Neural crest cell (in vitro differentiated cells): Measurements from ENCODE around the gene PLA2G12A. TPM values are rescaled to one million over a fixed set of nuclear protein-coding genes. Genes with fewer than 3 reads are reported as not detected.

Experiments used
- DNase-seq: peaks from one replicate; pipeline ENCODE4 v3.0.0; 2021; ENCODE audit warnings: low read depth, mixed read lengths, low spot score
- H3K27ac Mint-ChIP-seq: one replicate; pipeline ENCODE4 v1.8.0; 2021; ENCODE audit warnings: mild to moderate bottlenecking, mixed read lengths; ENCODE audit not compliant: unreplicated experiment
- H3K27me3 Mint-ChIP-seq: 2 replicates; pipeline ENCODE4 v1.8.0; 2021; ENCODE audit warnings: low read depth, mild to moderate bottlenecking, mixed read lengths
- H3K36me3 Mint-ChIP-seq: 2 replicates; pipeline ENCODE4 v1.8.0; 2021; ENCODE audit warnings: low read depth, mild to moderate bottlenecking, mixed read lengths
- H3K4me1 Mint-ChIP-seq: 2 replicates; pipeline ENCODE4 v1.8.0; 2021; ENCODE audit warnings: mixed read lengths
- H3K4me3 Mint-ChIP-seq: one replicate; pipeline ENCODE4 v1.8.0; 2021; ENCODE audit warnings: mild to moderate bottlenecking, mixed read lengths
- H3K9me3 Mint-ChIP-seq: 2 replicates; pipeline ENCODE4 v1.8.0; 2021; ENCODE audit warnings: mixed read lengths
- total RNA-seq: library from RNA; stranded (reverse); gene quantifications from 2 replicates; pipeline ENCODE4 v1.2.1, GENCODE V29; 2021
- TF ChIP-seq, protein P1 (sequence below): fragments of 200-600 bp; sonication (generic); conservative IDR thresholded peaks from 2 replicates; pipeline ENCODE4 v1.5.0; 2021; ENCODE audit warnings: antibody characterized with exemption, mild to moderate bottlenecking

PLA2G12A gene
- total RNA-seq, 1 donor from 2014 or later, result 13.5 TPM

DNA sequence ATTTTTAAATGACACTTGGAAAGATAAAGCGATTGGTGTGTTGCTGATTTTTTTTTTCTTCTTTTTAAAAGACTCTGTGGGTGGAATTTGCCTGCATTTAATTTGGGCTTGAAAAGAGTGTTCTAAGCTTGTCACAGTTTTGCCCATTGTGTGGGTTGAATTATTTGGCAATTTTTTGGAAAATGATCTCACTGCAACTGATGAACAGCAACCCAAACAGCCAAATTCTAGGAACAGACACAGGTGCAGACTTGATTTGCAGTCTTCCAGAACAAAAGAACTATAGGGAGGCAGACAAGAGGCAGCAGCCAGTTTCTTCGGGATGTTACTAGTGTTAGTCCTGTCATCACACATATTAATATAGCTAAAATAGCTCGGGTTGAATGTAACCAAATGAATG is 67.1 kb downstream of the PLA2G12A start:
- DNase-seq, result no peak
- no peaks in the 10 kb centered on the region for H3K9me3 Mint-ChIP-seq
- no peak overlapping the region for H3K27ac Mint-ChIP-seq
- TF ChIP-seq, protein P1, sequence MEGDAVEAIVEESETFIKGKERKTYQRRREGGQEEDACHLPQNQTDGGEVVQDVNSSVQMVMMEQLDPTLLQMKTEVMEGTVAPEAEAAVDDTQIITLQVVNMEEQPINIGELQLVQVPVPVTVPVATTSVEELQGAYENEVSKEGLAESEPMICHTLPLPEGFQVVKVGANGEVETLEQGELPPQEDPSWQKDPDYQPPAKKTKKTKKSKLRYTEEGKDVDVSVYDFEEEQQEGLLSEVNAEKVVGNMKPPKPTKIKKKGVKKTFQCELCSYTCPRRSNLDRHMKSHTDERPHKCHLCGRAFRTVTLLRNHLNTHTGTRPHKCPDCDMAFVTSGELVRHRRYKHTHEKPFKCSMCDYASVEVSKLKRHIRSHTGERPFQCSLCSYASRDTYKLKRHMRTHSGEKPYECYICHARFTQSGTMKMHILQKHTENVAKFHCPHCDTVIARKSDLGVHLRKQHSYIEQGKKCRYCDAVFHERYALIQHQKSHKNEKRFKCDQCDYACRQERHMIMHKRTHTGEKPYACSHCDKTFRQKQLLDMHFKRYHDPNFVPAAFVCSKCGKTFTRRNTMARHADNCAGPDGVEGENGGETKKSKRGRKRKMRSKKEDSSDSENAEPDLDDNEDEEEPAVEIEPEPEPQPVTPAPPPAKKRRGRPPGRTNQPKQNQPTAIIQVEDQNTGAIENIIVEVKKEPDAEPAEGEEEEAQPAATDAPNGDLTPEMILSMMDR, result no peak
- peaks cover 4% of the 10 kb centered on the region for H3K36me3 Mint-ChIP-seq
- no peak overlapping the region for H3K4me3 Mint-ChIP-seq
- peaks cover 5% of the 10 kb centered on the region for H3K4me1 Mint-ChIP-seq
- H3K27me3 Mint-ChIP-seq, result no peaks in the 10 kb centered on the region

DNA sequence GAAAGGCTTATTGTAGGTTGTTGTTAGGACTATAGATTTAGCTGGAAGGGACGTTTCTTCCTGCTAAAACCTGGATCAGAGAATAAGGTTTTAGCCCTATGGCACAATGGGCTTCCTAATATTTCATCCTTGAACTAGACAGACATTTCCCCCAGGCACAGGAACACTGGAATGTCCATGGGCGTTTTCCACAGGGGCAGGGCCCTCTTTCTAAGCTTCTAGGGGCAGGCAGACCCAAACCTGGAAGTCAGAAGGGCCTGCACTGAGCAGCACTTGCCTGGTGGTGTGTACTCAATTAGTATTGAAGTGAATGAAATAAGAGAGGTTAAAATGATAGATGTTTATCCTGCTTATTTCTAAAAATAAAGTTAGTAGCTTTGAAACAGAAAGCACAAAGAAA is 67.8 kb downstream of the PLA2G12A start:
- H3K36me3 Mint-ChIP-seq, result peaks cover 4% of the 10 kb centered on the region
- H3K4me3 Mint-ChIP-seq, result no peak overlapping the region
- TF ChIP-seq, protein P1, result no peak
- no peaks in the 10 kb centered on the region for H3K27me3 Mint-ChIP-seq
- H3K27ac Mint-ChIP-seq, result no peak overlapping the region
- H3K4me1 Mint-ChIP-seq, result peaks cover 5% of the 10 kb centered on the region
- DNase-seq, result no peak
- no peaks in the 10 kb centered on the region for H3K9me3 Mint-ChIP-seq

Other genes starting within 250 kb of the PLA2G12A start
- gene MCUB, start 169.8 kb downstream of the PLA2G12A start, total RNA-seq, result 15.9 and 18.1 TPM in 2 replicates
- 25.4 and 28.0 TPM in 2 replicates for gene CASP6, start 26.6 kb downstream of the PLA2G12A start, total RNA-seq
- gene CFI, start 71.9 kb upstream of the PLA2G12A start, total RNA-seq, result not detected in 2 replicates
- gene GAR1, start 85.7 kb upstream of the PLA2G12A start, total RNA-seq, result 25.0 and 28.3 TPM in 2 replicates
- 0.16 TPM in 1 of 2 replicates, not detected in the other for gene RRH, start 97.9 kb upstream of the PLA2G12A start, total RNA-seq
- gene LRIT3, start 118.0 kb upstream of the PLA2G12A start, total RNA-seq, result 0.14 and 0.19 TPM in 2 replicates
- 0.84 and 1.2 TPM in 2 replicates for gene EGF, start 182.8 kb upstream of the PLA2G12A start, total RNA-seq